Peyer's patch (tissue), 4 donors: ENCODE data around the gene SMARCA2.

ENCODE experiments used
- CTCF ChIP-seq, 6 experiments: fragments of 450-650 bp in 4 of 6; fragments of 200-600 bp in 2 of 6; sonication (generic) in 1 of 6; IDR thresholded peaks; one replicate each; pipeline ENCODE4 v1.5.1; 2017 to 2019; ENCODE audit warnings: antibody characterized with exemption in 6 of 6, mild to moderate bottlenecking in 3 of 6, moderate library complexity in 1 of 6
- POLR2A ChIP-seq, 2 donors: fragments of 450-650 bp; IDR thresholded peaks; one replicate each; pipeline ENCODE4 v1.5.1; 2017; ENCODE audit warnings: antibody characterized with exemption in 2 of 2, mild to moderate bottlenecking in 2 of 2, moderate library complexity in 2 of 2

- TF ChIP-seq POLR2A (IDR thresholded peaks at IDR 0.05) (no peak), CTCF (IDR thresholded peaks at IDR 0.05) (no peak)
Observed at GRCh38 chr9:2023042-2023441, 7.9 kb downstream of the SMARCA2 start.
